ENCODE data around the gene ACVR2B. TPM values are rescaled to one million over a fixed set of nuclear protein-coding genes. Genes with fewer than 3 reads are reported as not detected.

Gene ACVR2B
- total RNA-seq, 1 experiment from 2014 or later = 2.8 TPM

- intact Hi-C loops (cut with micrococcal nuclease; ENCODE audit: unreplicated experiment) = no loop called here
- ATAC-seq = no peak
- TF ChIP-seq POLR2AphosphoS5 (IDR thresholded peaks at IDR 0.05; ENCODE audit: low read depth, low read length) (no peak), CTCF (IDR thresholded peaks at IDR 0.05) (no peak), SIN3A (IDR thresholded peaks at IDR 0.05; ENCODE audit: borderline replicate concordance, insufficient read depth, low read depth, low read length) (no peak), TCF7L2 (IDR thresholded peaks at IDR 0.05; ENCODE audit: low read depth, low read length) (no peak), REST (IDR thresholded peaks at IDR 0.05; ENCODE audit: insufficient read depth in 1 of 2, low read depth in 2 of 2, low read length in 1 of 2) (no peak)
- ChIA-PET POLR2A (no interaction called here), CTCF (no interaction called here)
- in situ Hi-C loops (cut with HindIII; ENCODE audit: low pct_unique_long_range_greater_than_20kb, low sequenced_read_pairs) = no loop called here
- no peaks in the 10 kb centered on the region for H3K4me1 ChIP-seq (ENCODE audit: control insufficient read depth, insufficient read depth, low read length)
- DNase-seq (ENCODE audit: low read depth, low spot score) = no peak
- H3K36me3 ChIP-seq (ENCODE audit: control insufficient read depth, insufficient read depth, low read length) = no peaks in the 10 kb centered on the region
- H3K27ac ChIP-seq (ENCODE audit: low read length) = no peak overlapping the region
- no peaks in the 10 kb centered on the region for H3K27me3 ChIP-seq (ENCODE audit: control insufficient read depth, insufficient read depth, low read length)
- BruUV-seq (replicated peaks) = no TSS peak
- peaks cover 7% of the 10 kb centered on the region; the same call in 1 of the 2 replicates for H3K9me3 ChIP-seq (ENCODE audit: control insufficient read depth, insufficient read depth, low read depth, low read length)
- no peak overlapping the region for H3K4me3 ChIP-seq (ENCODE audit: low read depth in 2 of 2, low read length in 2 of 2)
These were observed 19.5 kb downstream of the ACVR2B start for GRCh38 chr3:38473229-38473628.

- POLR2A ChIA-PET = no interaction called here
- H3K27me3 ChIP-seq (ENCODE audit: control insufficient read depth, insufficient read depth, low read length) = no peaks in the 10 kb centered on the region
- BruUV-seq (replicated peaks) = no TSS peak
- TF ChIP-seq CTCF (IDR thresholded peaks at IDR 0.05) (no peak), SIN3A (IDR thresholded peaks at IDR 0.05; ENCODE audit: borderline replicate concordance, insufficient read depth, low read depth, low read length) (no peak), POLR2AphosphoS5 (IDR thresholded peaks at IDR 0.05; ENCODE audit: low read depth, low read length) (no peak), TCF7L2 (IDR thresholded peaks at IDR 0.05; ENCODE audit: low read depth, low read length) (no peak), REST (IDR thresholded peaks at IDR 0.05; ENCODE audit: insufficient read depth in 1 of 2, low read depth in 2 of 2, low read length in 1 of 2) (no peak)
- in situ Hi-C loops (cut with HindIII; ENCODE audit: low pct_unique_long_range_greater_than_20kb, low sequenced_read_pairs) = no loop called here
- CTCF ChIA-PET = interaction anchor here (0.6 kb wide), 1 partner anchor 22 kb away, joined by 9 read pairs; no protein-coding TSS in a partner anchor
- H3K36me3 ChIP-seq (ENCODE audit: control insufficient read depth, insufficient read depth, low read length) = no peaks in the 10 kb centered on the region
- H3K4me3 ChIP-seq (ENCODE audit: low read depth in 2 of 2, low read length in 2 of 2) = no peak overlapping the region
- H3K27ac ChIP-seq (ENCODE audit: low read length) = no peak overlapping the region
- DNase-seq (ENCODE audit: low read depth, low spot score) (no peak), ATAC-seq (no peak)
- H3K9me3 ChIP-seq (ENCODE audit: control insufficient read depth, insufficient read depth, low read depth, low read length) = no peaks in the 10 kb centered on the region
- intact Hi-C loops (cut with micrococcal nuclease; ENCODE audit: unreplicated experiment) = no loop called here
- H3K4me1 ChIP-seq (ENCODE audit: control insufficient read depth, insufficient read depth, low read length) = no peaks in the 10 kb centered on the region
These were observed 21.4 kb downstream of the ACVR2B start for GRCh38 chr3:38474928-38475605.
